ENCODE measurements around the gene ZNF140. TPM values are rescaled to one million over a fixed set of nuclear protein-coding genes. Genes with fewer than 3 reads are reported as not detected.

Gene ZNF140
- total RNA-seq, 1 experiment from 2014 or later, result 11.1 TPM

DNA sequence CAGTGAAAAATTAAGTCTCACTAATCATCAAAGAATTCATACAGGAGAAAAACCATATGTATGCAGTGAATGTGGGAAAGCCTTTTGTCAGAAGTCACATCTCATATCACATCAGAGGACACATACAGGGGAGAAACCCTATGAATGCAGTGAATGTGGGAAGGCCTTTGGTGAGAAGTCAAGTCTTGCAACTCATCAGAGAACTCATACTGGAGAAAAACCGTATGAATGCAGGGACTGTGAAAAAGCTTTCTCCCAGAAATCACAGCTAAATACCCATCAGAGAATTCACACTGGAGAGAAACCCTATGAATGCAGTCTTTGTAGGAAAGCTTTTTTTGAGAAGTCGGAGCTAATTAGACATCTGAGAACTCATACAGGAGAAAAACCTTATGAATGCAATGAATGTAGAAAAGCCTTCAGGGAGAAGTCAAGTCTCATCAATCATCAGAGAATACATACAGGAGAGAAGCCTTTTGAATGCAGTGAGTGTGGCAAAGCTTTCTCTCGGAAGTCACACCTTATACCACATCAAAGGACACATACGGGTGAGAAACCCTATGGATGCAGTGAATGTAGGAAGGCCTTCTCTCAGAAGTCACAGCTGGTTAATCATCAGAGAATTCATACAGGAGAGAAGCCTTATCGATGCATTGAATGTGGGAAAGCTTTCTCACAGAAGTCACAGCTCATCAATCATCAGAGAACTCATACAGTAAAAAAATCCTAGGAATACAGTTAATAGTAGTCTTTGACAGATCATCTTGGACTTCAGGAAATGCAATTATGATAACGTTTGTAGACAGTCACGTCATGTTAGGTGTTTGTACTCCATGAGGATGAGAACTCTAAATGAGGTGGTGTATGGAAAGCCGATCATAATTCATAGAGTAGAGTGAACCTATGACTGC, 22.3 kb upstream of the ZNF140 start:
- POLR2A ChIA-PET (ENCODE audit: unreplicated experiment), result interaction anchor here (0.6 kb wide), 1 partner anchor 22 kb away, joined by 6 read pairs; no protein-coding TSS in a partner anchor
- no peaks in the 10 kb centered on the region for H4K20me1 ChIP-seq (ENCODE audit: insufficient read depth)
- BruUV-seq (replicated peaks), result no TSS peak
- H3K27me3 ChIP-seq (ENCODE audit: insufficient read depth, low read depth), result no peaks in the 10 kb centered on the region
- H3K27ac ChIP-seq, result no peak overlapping the region
- no peak overlapping the region for H2AFZ ChIP-seq
- H3K79me2 ChIP-seq (ENCODE audit: low read depth), result no peaks in the 10 kb centered on the region
- H3F3A ChIP-seq (ENCODE audit: insufficient read depth, low read depth), result peaks cover 32% of the 10 kb centered on the region
- no peaks in the 10 kb centered on the region for H3K4me1 ChIP-seq (replicated peaks; ENCODE audit: insufficient read depth)
- CTCF ChIA-PET, result no interaction called here
- peaks cover 78% of the 10 kb centered on the region for H3K9me3 ChIP-seq (ENCODE audit: insufficient read depth, low read depth)
- H3K36me3 ChIP-seq (ENCODE audit: low read depth), result peaks cover 19% of the 10 kb centered on the region
- no peak overlapping the region for H3K4me3 ChIP-seq
- H3K4me2 ChIP-seq, result no peak overlapping the region
- TF ChIP-seq, protein P1, sequence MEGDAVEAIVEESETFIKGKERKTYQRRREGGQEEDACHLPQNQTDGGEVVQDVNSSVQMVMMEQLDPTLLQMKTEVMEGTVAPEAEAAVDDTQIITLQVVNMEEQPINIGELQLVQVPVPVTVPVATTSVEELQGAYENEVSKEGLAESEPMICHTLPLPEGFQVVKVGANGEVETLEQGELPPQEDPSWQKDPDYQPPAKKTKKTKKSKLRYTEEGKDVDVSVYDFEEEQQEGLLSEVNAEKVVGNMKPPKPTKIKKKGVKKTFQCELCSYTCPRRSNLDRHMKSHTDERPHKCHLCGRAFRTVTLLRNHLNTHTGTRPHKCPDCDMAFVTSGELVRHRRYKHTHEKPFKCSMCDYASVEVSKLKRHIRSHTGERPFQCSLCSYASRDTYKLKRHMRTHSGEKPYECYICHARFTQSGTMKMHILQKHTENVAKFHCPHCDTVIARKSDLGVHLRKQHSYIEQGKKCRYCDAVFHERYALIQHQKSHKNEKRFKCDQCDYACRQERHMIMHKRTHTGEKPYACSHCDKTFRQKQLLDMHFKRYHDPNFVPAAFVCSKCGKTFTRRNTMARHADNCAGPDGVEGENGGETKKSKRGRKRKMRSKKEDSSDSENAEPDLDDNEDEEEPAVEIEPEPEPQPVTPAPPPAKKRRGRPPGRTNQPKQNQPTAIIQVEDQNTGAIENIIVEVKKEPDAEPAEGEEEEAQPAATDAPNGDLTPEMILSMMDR (conservative IDR thresholded peaks at IDR 0.05), result no peak
- TF ChIP-seq EZH2 (IDR thresholded peaks at IDR 0.05; ENCODE audit: low read depth), result no peak
- no peak for DNase-seq
- no peaks in the 10 kb centered on the region for H3K9me2 ChIP-seq (ENCODE audit: insufficient read depth)
- intact Hi-C loops (cut with micrococcal nuclease; ENCODE audit: unreplicated experiment), result no loop called here

DNA sequence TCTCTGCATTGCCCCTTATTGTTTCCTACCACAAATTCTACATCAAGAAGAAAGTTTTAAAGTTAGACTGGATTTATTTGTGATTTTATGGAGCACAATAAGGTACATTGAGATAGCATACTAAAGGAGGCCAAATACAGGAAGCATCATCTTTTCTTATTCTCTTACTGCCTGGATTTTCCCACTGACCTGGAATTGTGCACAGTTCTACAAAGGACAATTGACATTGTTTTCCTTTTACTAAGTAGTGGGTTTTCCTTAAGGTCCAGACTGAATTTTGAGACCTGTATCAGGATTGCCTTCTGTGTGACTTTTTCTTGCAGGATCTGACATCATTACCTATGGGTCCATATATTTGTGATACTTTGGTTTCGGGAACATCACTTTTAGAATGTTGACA, 18.8 kb upstream of the ZNF140 start:
- Histone ChIP-seq H3K36me3 (ENCODE audit: low read depth) (peaks cover 5% of the 10 kb centered on the region), H4K20me1 (ENCODE audit: insufficient read depth) (no peaks in the 10 kb centered on the region), H3K79me2 (ENCODE audit: low read depth) (no peaks in the 10 kb centered on the region), H3K9me3 (ENCODE audit: insufficient read depth, low read depth) (peaks cover 77% of the 10 kb centered on the region), H3K4me1 (replicated peaks; ENCODE audit: insufficient read depth) (no peaks in the 10 kb centered on the region), H3K9me2 (ENCODE audit: insufficient read depth) (no peaks in the 10 kb centered on the region), H2AFZ (no peak overlapping the region), H3K27ac (no peak overlapping the region), H3K4me3 (no peak overlapping the region), H3F3A (ENCODE audit: insufficient read depth, low read depth) (peaks cover 28% of the 10 kb centered on the region), H3K27me3 (ENCODE audit: insufficient read depth, low read depth) (no peaks in the 10 kb centered on the region), H3K4me2 (no peak overlapping the region)
- no peak for DNase-seq
- intact Hi-C loops (cut with micrococcal nuclease; ENCODE audit: unreplicated experiment), result no loop called here
- TF ChIP-seq, protein P1 (conservative IDR thresholded peaks at IDR 0.05), result no peak
- no peak for TF ChIP-seq EZH2 (IDR thresholded peaks at IDR 0.05; ENCODE audit: low read depth)
- BruUV-seq (replicated peaks), result no TSS peak
- CTCF ChIA-PET, result no interaction called here
- POLR2A ChIA-PET (ENCODE audit: unreplicated experiment), result no interaction called here

DNA sequence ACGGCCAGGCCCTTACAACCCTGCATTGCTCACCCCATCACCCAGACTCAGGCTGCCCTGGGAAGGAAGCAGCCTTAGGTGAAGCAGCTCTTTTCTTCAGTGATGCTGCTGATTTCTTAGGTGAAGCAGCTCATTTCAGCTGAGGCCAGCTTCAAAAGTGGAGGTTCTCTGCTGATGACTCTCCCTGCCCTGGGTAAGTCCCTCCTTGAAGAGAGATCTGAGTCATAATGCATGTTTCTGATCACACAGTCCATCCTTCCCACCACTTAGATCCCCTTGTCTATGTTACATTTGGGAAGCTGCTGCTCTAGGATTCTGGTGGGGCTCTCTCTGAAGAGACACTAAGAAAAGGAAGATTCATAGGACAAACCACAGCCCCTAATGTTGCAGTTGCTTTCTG, 17.2 kb upstream of the ZNF140 start:
- Histone ChIP-seq H4K20me1 (ENCODE audit: insufficient read depth) (no peaks in the 10 kb centered on the region), H3K4me2 (no peak overlapping the region), H3K27me3 (ENCODE audit: insufficient read depth, low read depth) (no peaks in the 10 kb centered on the region), H3F3A (ENCODE audit: insufficient read depth, low read depth) (peaks cover 12% of the 10 kb centered on the region; the same call in 1 of the 2 replicates), H3K4me3 (no peak overlapping the region), H3K79me2 (ENCODE audit: low read depth) (no peaks in the 10 kb centered on the region), H3K36me3 (ENCODE audit: low read depth) (no peaks in the 10 kb centered on the region; the same call in 1 of the 2 replicates), H3K4me1 (replicated peaks; ENCODE audit: insufficient read depth) (no peaks in the 10 kb centered on the region), H3K9me2 (ENCODE audit: insufficient read depth) (no peaks in the 10 kb centered on the region), H3K9me3 (ENCODE audit: insufficient read depth, low read depth) (peaks cover 61% of the 10 kb centered on the region), H2AFZ (no peak overlapping the region), H3K27ac (no peak overlapping the region)
- DNase-seq, result no peak
- ChIA-PET POLR2A (ENCODE audit: unreplicated experiment) (no interaction called here), CTCF (no interaction called here)
- intact Hi-C loops (cut with micrococcal nuclease; ENCODE audit: unreplicated experiment), result no loop called here
- TF ChIP-seq, protein P1 (conservative IDR thresholded peaks at IDR 0.05), result no peak
- TF ChIP-seq EZH2 (IDR thresholded peaks at IDR 0.05; ENCODE audit: low read depth), result no peak
- BruUV-seq (replicated peaks), result no TSS peak

All from PC-9 (cell line).